Suprapubic skin (tissue), 3 donors: ENCODE results near the gene SIX3.

Experiments
- CTCF ChIP-seq, 2 donors: fragments of 200-600 bp in 1 of 2; fragments of 450-650 bp in 1 of 2; sonication (generic) in 1 of 2; IDR thresholded peaks; one replicate each; pipeline ENCODE4 v1.5.1; 2016 to 2019; ENCODE audit warnings: antibody characterized with exemption in 2 of 2, mild to moderate bottlenecking in 1 of 2, moderate library complexity in 1 of 2
- POLR2AphosphoS5 ChIP-seq, 3 donors: sonication (generic); formaldehyde crosslinking; IDR thresholded peaks; one replicate each; pipeline ENCODE4 v1.6.1; 2017; ENCODE audit warnings: antibody characterized with exemption in 3 of 3

GRCh38 chr2:44959855-44960254 lies 18.4 kb downstream of the SIX3 start:
- no peak for TF ChIP-seq CTCF (IDR thresholded peaks at IDR 0.05)
- no peak for TF ChIP-seq POLR2AphosphoS5 (IDR thresholded peaks at IDR 0.05)
